NB4 (cell line): Measurements from ENCODE around the gene RAB7A.

Experiments used
- CTCF ChIP-seq: IDR thresholded peaks from one replicate; pipeline ENCODE4 v1.5.1; 2012; ENCODE audit warnings: low read depth, low read length
- MYC ChIP-seq: IDR thresholded peaks from 2 replicates; pipeline ENCODE4 v1.6.1; 2011; ENCODE audit warnings: low read depth, low read length
- POLR2A ChIP-seq: IDR thresholded peaks from 2 replicates; pipeline ENCODE4 v1.6.1; 2011; ENCODE audit warnings: mild to moderate bottlenecking; ENCODE audit not compliant: insufficient read length; ENCODE audit errors: extremely low read depth

GRCh38 chr3:128723477-128723876 lies 2.5 kb upstream of the RAB7A start:
- TF ChIP-seq CTCF (no peak), MYC (no peak), POLR2A (no peak)
